Measurements from ENCODE around the gene BGN. TPM values are rescaled to one million over a fixed set of nuclear protein-coding genes. Genes with fewer than 3 reads are reported as not detected.
A peak's percentile ranks its signal among the peaks of the same experiment; 100 is the strongest.

BGN gene
- total and polyA plus RNA-seq, 2 donors from 2014 or later = 164 to 288 TPM

- no peaks in the 10 kb centered on the region for H3K27me3 ChIP-seq (ENCODE audit: control insufficient read depth, insufficient read depth, low read length)
- H3K36me3 ChIP-seq (ENCODE audit: control insufficient read depth in 2 of 3, insufficient read depth in 3 of 3, low read length in 3 of 3) = no peaks in the 10 kb centered on the region
- H3K9ac ChIP-seq (ENCODE audit: low read length in 3 of 3) = no peak overlapping the region
- intact Hi-C loops (cut with DNase I) = loop anchor here (5.0 kb wide), 1 partner anchor 128 kb away; no protein-coding TSS in a partner anchor
- H3K4me1 ChIP-seq (ENCODE audit: control insufficient read depth in 2 of 3, insufficient read depth in 2 of 3, low read depth in 1 of 3, low read length in 3 of 3) = no peaks in the 10 kb centered on the region
- no peak overlapping the region for H3K27ac ChIP-seq (ENCODE audit: low read depth in 2 of 2, low read length in 2 of 2)
- FAIRE-seq (no peak), DNase-seq (peak; percentile 53 to 87 (median 75))
- no peaks in the 10 kb centered on the region for H3K9me3 ChIP-seq (ENCODE audit: control insufficient read depth in 2 of 3, insufficient read depth in 1 of 3, low read length in 3 of 3)
- TF ChIP-seq, protein P1, sequence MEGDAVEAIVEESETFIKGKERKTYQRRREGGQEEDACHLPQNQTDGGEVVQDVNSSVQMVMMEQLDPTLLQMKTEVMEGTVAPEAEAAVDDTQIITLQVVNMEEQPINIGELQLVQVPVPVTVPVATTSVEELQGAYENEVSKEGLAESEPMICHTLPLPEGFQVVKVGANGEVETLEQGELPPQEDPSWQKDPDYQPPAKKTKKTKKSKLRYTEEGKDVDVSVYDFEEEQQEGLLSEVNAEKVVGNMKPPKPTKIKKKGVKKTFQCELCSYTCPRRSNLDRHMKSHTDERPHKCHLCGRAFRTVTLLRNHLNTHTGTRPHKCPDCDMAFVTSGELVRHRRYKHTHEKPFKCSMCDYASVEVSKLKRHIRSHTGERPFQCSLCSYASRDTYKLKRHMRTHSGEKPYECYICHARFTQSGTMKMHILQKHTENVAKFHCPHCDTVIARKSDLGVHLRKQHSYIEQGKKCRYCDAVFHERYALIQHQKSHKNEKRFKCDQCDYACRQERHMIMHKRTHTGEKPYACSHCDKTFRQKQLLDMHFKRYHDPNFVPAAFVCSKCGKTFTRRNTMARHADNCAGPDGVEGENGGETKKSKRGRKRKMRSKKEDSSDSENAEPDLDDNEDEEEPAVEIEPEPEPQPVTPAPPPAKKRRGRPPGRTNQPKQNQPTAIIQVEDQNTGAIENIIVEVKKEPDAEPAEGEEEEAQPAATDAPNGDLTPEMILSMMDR (IDR thresholded peaks at IDR 0.05; ENCODE audit: borderline replicate concordance, extremely low read depth, insufficient read depth) = peak; percentile 85
- H3K4me3 ChIP-seq (ENCODE audit: low read length in 3 of 3) = no peak overlapping the region
Observed at GRCh38 chrX:153539171-153539978, 44.6 kb downstream of the BGN start.

- Histone ChIP-seq H3K9ac (ENCODE audit: low read length in 3 of 3) (no peak overlapping the region), H3K27ac (ENCODE audit: low read depth in 2 of 2, low read length in 2 of 2) (no peak overlapping the region), H3K9me3 (ENCODE audit: control insufficient read depth in 2 of 3, insufficient read depth in 1 of 3, low read length in 3 of 3) (no peaks in the 10 kb centered on the region), H3K27me3 (ENCODE audit: control insufficient read depth, insufficient read depth, low read length) (no peaks in the 10 kb centered on the region), H3K4me1 (ENCODE audit: control insufficient read depth in 2 of 3, insufficient read depth in 2 of 3, low read depth in 1 of 3, low read length in 3 of 3) (no peaks in the 10 kb centered on the region), H3K36me3 (ENCODE audit: control insufficient read depth in 2 of 3, insufficient read depth in 3 of 3, low read length in 3 of 3) (no peaks in the 10 kb centered on the region), H3K4me3 (ENCODE audit: low read length in 3 of 3) (no peak overlapping the region)
- no peak for FAIRE-seq
- intact Hi-C loops (cut with DNase I) = loop anchor here (5.0 kb wide), 1 partner anchor 127 kb away; no protein-coding TSS in a partner anchor
- TF ChIP-seq, protein P1 (IDR thresholded peaks at IDR 0.05; ENCODE audit: borderline replicate concordance, extremely low read depth, insufficient read depth) = no peak
- no peak for DNase-seq
Observed at GRCh38 chrX:153539979-153540358, 45.2 kb downstream of the BGN start.

DNA sequence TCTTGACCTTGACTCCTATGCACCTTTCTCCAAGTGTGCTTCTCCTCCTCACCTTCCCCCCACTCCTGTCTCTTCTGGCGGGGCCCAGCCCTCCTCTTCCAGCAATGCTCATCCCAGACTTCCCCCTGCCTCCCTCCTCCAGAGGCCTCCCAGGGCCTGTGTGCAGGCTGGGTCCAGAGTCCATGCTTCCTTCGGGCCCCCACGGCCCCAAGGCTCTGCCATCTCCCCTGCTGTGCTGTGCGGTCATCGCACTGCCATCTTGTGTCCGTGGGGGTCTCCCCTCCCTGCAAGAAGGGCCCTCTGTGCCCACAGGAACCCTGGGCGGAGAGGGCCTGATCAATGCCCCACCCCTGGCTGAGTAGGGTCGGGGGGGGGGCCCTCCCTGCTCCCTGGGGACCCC lies 49.9 kb downstream of the BGN start:
- FAIRE-seq (no peak), DNase-seq (peak in 1 of 5 donors; percentile 13)
- H3K27ac ChIP-seq (ENCODE audit: low read depth in 2 of 2, low read length in 2 of 2) = no peak overlapping the region
- TF ChIP-seq, protein P1 (IDR thresholded peaks at IDR 0.05; ENCODE audit: borderline replicate concordance, extremely low read depth, insufficient read depth) = no peak
- H3K4me1 ChIP-seq (ENCODE audit: control insufficient read depth in 2 of 3, insufficient read depth in 2 of 3, low read depth in 1 of 3, low read length in 3 of 3) = no peaks in the 10 kb centered on the region
- no peaks in the 10 kb centered on the region for H3K27me3 ChIP-seq (ENCODE audit: control insufficient read depth, insufficient read depth, low read length)
- H3K4me3 ChIP-seq (ENCODE audit: low read length in 3 of 3) = no peak overlapping the region
- no peaks in the 10 kb centered on the region for H3K36me3 ChIP-seq (ENCODE audit: control insufficient read depth in 2 of 3, insufficient read depth in 3 of 3, low read length in 3 of 3)
- no peak overlapping the region for H3K9ac ChIP-seq (ENCODE audit: low read length in 3 of 3)
- intact Hi-C loops (cut with DNase I) = no loop called here
- H3K9me3 ChIP-seq (ENCODE audit: control insufficient read depth in 2 of 3, insufficient read depth in 1 of 3, low read length in 3 of 3) = no peaks in the 10 kb centered on the region

Data from kidney (tissue), 14 donors.